ENCODE data around the gene HAO2. TPM values are rescaled to one million over a fixed set of nuclear protein-coding genes. Genes with fewer than 3 reads are reported as not detected.

Gene HAO2
- not detected in 2 replicates for total RNA-seq

GRCh38 chr1:119368554-119368953 lies at the start of gene HAO2:
Gene HAO2 (plus strand): TSS chr1:119368785. CDS start chr1:119381086, 12,301 bp downstream.

GRCh38 chr1:119414950-119415349 lies 46.4 kb downstream of the HAO2 start, which contains the start of gene HSD3B2:
Gene HSD3B2 (plus strand): TSS chr1:119415150. CDS start chr1:119415420, 270 bp downstream.

Other genes starting within 250 kb of the HAO2 start
- gene WARS2, start 228.1 kb upstream of the HAO2 start, total RNA-seq: 17.6 and 18.3 TPM in 2 replicates
- gene HSD3B2, start 46.4 kb downstream of the HAO2 start, total RNA-seq: not detected in 2 replicates
- not detected in 2 replicates for gene HSD3B1, start 138.4 kb downstream of the HAO2 start, total RNA-seq